IMR-90 (cell line): ENCODE measurements around the gene SPATA31D3. TPM values are rescaled to one million over a fixed set of nuclear protein-coding genes. Genes with fewer than 3 reads are reported as not detected.

Experiments used
- ATAC-seq: fragments of 200-7000 bp; cut with Tn5 transposase; 2 replicates; pipeline ENCODE4 v1.9.1; 2020; ENCODE audit warnings: low read depth, mild to moderate bottlenecking, moderate library complexity
- BruUV-seq: library from RNA; stranded (reverse); fragments of 400-500 nt; replicated peaks from 2 replicates; lab custom pipeline; 2021; lab: Mats Ljungman, UMichigan
- CTCF ChIA-PET: fragments of 300-600 bp; formaldehyde crosslinking; extraction: SDS; loops from one replicate; lab custom pipeline; 2021; ENCODE audit warnings: antibody characterized with exemption; lab: Yijun Ruan, JAX
- POLR2A ChIA-PET: fragments of 300-600 bp; sonication (Branson Sonifier 250); formaldehyde crosslinking; loops from one replicate; lab custom pipeline; 2022; ENCODE audit warnings: antibody characterized with exemption; ENCODE audit not compliant: unreplicated experiment; lab: Charles Lee
- DNase-seq: peaks from one replicate; pipeline ENCODE4 v3.0.0; 2013
- H2AFZ ChIP-seq: replicated peaks from 2 replicates; pipeline ENCODE3; 2013; ENCODE audit warnings: low read length, mild to moderate bottlenecking; ENCODE audit not compliant: poor library complexity
- H2AK5ac ChIP-seq: 2 replicates; pipeline ENCODE4 v1.6.1; 2013; ENCODE audit warnings: low read depth, low read length, inconsistent platforms
- H2AK9ac ChIP-seq: replicated peaks from 2 replicates; pipeline ENCODE3; 2013; ENCODE audit warnings: mild to moderate bottlenecking, low read depth, low read length, moderate library complexity; ENCODE audit not compliant: poor library complexity
- H2BK120ac ChIP-seq: 2 replicates; pipeline ENCODE4 v1.6.1; 2013; ENCODE audit warnings: low read depth, low read length, inconsistent platforms
- H2BK15ac ChIP-seq: 3 replicates; pipeline ENCODE4 v1.6.1; 2013; ENCODE audit warnings: low read depth, low read length, inconsistent platforms
- H2BK20ac ChIP-seq: 2 replicates; pipeline ENCODE4 v1.6.1; 2013; ENCODE audit warnings: low read depth, mild to moderate bottlenecking, inconsistent platforms, low read length, moderate library complexity
- H2BK5ac ChIP-seq: 2 replicates; pipeline ENCODE4 v1.6.1; 2013; ENCODE audit warnings: mild to moderate bottlenecking, low read depth, low read length, inconsistent platforms; ENCODE audit not compliant: poor library complexity, severe bottlenecking
- H3K14ac ChIP-seq: replicated peaks from 2 replicates; pipeline ENCODE4 v1.6.1; 2013; ENCODE audit warnings: low read depth, low read length, inconsistent platforms
- H3K18ac ChIP-seq: 2 replicates; pipeline ENCODE4 v1.6.1; 2013; ENCODE audit warnings: low read depth, low read length, control low read depth
- H3K23ac ChIP-seq: 2 replicates; pipeline ENCODE4 v1.6.1; 2013; ENCODE audit warnings: low read depth, low read length, inconsistent platforms
- H3K27ac ChIP-seq: 2 replicates; pipeline ENCODE4 v1.5.1; 2013; ENCODE audit warnings: mild to moderate bottlenecking, control low read depth, low read length; ENCODE audit not compliant: insufficient read depth
- H3K27me3 ChIP-seq: 2 replicates; pipeline ENCODE4 v1.6.1; 2013; ENCODE audit warnings: low read length; ENCODE audit not compliant: control insufficient read depth, insufficient read depth
- H3K36me3 ChIP-seq: 2 replicates; pipeline ENCODE4 v1.6.1; 2013; ENCODE audit warnings: low read length, mixed read lengths; ENCODE audit not compliant: control insufficient read depth, insufficient read depth
- H3K4ac ChIP-seq: 2 replicates; pipeline ENCODE4 v1.6.1; 2013; ENCODE audit warnings: low read depth, low read length, inconsistent platforms
- H3K4me1 ChIP-seq: 2 replicates; pipeline ENCODE4 v1.6.1; 2013; ENCODE audit warnings: low read length, mixed read lengths; ENCODE audit not compliant: control insufficient read depth, insufficient read depth
- H3K4me2 ChIP-seq: 2 replicates; pipeline ENCODE4 v1.6.1; 2013; ENCODE audit warnings: low read depth, mild to moderate bottlenecking, control low read depth, low read length, moderate library complexity
- H3K4me3 ChIP-seq: 2 replicates; pipeline ENCODE4 v1.5.1; 2013; ENCODE audit warnings: low read depth, mild to moderate bottlenecking, control low read depth, low read length, moderate library complexity; ENCODE audit not compliant: insufficient read depth
- H3K56ac ChIP-seq: 2 replicates; pipeline ENCODE4 v1.6.1; 2013; ENCODE audit warnings: low read length, inconsistent platforms; ENCODE audit not compliant: insufficient read depth; ENCODE audit errors: extremely low read depth
- H3K79me1 ChIP-seq, 2 experiments: 2 replicates each; pipeline ENCODE4 v1.6.1; 2013; ENCODE audit warnings: low read length in 2 of 2, inconsistent platforms in 1 of 2, low read depth in 1 of 2
- H3K9ac ChIP-seq: 2 replicates; pipeline ENCODE4 v1.6.1; 2013; ENCODE audit warnings: low read depth, low read length, control low read depth
- H3K9me1 ChIP-seq: 2 replicates; pipeline ENCODE4 v1.6.1; 2013; ENCODE audit warnings: low read length, inconsistent platforms; ENCODE audit not compliant: insufficient read depth
- H3K9me3 ChIP-seq: 2 replicates; pipeline ENCODE4 v1.6.1; 2013; ENCODE audit warnings: low read length; ENCODE audit not compliant: control insufficient read depth, insufficient read depth
- H4K20me1 ChIP-seq: 2 replicates; pipeline ENCODE4 v1.6.1; 2013; ENCODE audit warnings: low read length, inconsistent platforms; ENCODE audit not compliant: insufficient read depth
- H4K5ac ChIP-seq: 2 replicates; pipeline ENCODE4 v1.6.1; 2013; ENCODE audit warnings: mild to moderate bottlenecking, low read depth, low read length, control low read depth
- H4K8ac ChIP-seq, 2 experiments: 2 replicates each; pipeline ENCODE4 v1.6.1; 2013; ENCODE audit warnings: low read depth in 2 of 2, low read length in 2 of 2, control low read depth in 1 of 2, inconsistent platforms in 1 of 2
- H4K91ac ChIP-seq: 2 replicates; pipeline ENCODE4 v1.6.1; 2013; ENCODE audit warnings: low read depth, low read length, inconsistent platforms; ENCODE audit not compliant: insufficient read depth
- BHLHE40 ChIP-seq: fragments of 150-350 bp; IDR thresholded peaks from 2 replicates; pipeline ENCODE4 v1.6.1; 2016; ENCODE audit warnings: mild to moderate bottlenecking, low read depth, low read length
- CEBPB ChIP-seq: IDR thresholded peaks from 2 replicates; pipeline ENCODE4 v1.6.1; 2012; ENCODE audit warnings: low read depth, low read length, improper control_type of control experiment
- WGBS, 2 experiments: methylation state at CpG; one replicate each; pipeline versions ENCODE4 v1.1.5 to v1.1.7; 2013; ENCODE audit warnings: missing lambda C conversion rate in 2 of 2; ENCODE audit not compliant: insufficient read length in 1 of 2; ENCODE audit errors: extremely low coverage in 2 of 2; 5-methylcytosine and 5-hydroxymethylcytosine counted together
- dilution Hi-C: fragments of 300-500 bp; cut with HindIII; formaldehyde crosslinking; loops from one replicate; pipeline ENCODE4 v1.14.3; 2018; ENCODE audit warnings: low sequenced_read_pairs; ENCODE audit not compliant: unreplicated experiment
- in situ Hi-C: fragments of 300-500 bp; cut with MboI; formaldehyde crosslinking; loops from 3 replicates; pipeline ENCODE4 v1.14.3; 2019; ENCODE audit warnings: low sequenced_read_pairs, inconsistent platforms, mixed read lengths
- intact Hi-C: fragments of 100-400 bp; cut with micrococcal nuclease; formaldehyde crosslinking; loops from 2 replicates; pipeline ENCODE4 v1.10.0; 2022
- polyA plus RNA-seq, 3 experiments: library from polyadenylated mRNA; depleted of rRNA; stranded (reverse); fragments of >200 nt; gene quantifications; 2 replicates each; pipeline ENCODE4 v1.2.3, GENCODE V29; 2012; ENCODE audit warnings: low replicate concordance in 1 of 3
- total RNA-seq: library from RNA; depleted of rRNA; stranded (reverse); fragments of >200 nt; gene quantifications from 2 replicates; pipeline ENCODE4 v1.2.3, GENCODE V29; 2012

Gene SPATA31D3
- total and polyA plus RNA-seq, 2 of the 4 experiments (the other 2 are of a cell fraction), result not detected

GRCh38 chr9:81906671-81907070 lies 36.6 kb upstream of the SPATA31D3 start:
- H3K18ac ChIP-seq, result no peak overlapping the region
- in situ Hi-C loops (no loop called here), dilution Hi-C loops (no loop called here), intact Hi-C loops (no loop called here)
- no peak overlapping the region for H4K5ac ChIP-seq
- no peak overlapping the region for H2BK120ac ChIP-seq
- H3K23ac ChIP-seq, result no peak overlapping the region
- H3K4me1 ChIP-seq, result no peaks in the 10 kb centered on the region
- H2AFZ ChIP-seq, result no peak overlapping the region
- H3K9me1 ChIP-seq, result no peaks in the 10 kb centered on the region
- no peaks in the 10 kb centered on the region for H4K20me1 ChIP-seq
- H3K79me1 ChIP-seq, result no peaks in the 10 kb centered on the region
- no peak overlapping the region for H3K27ac ChIP-seq
- H3K27me3 ChIP-seq, result no peaks in the 10 kb centered on the region
- CTCF ChIA-PET, result interaction anchor here (0.6 kb wide), 1 partner anchor 218 kb away, joined by 7 read pairs; no protein-coding TSS in a partner anchor
- H3K14ac ChIP-seq, result no peak overlapping the region
- POLR2A ChIA-PET, result no interaction called here
- H4K8ac ChIP-seq, result no peak overlapping the region
- no peak overlapping the region for H3K4ac ChIP-seq
- peak; percentile 65 for DNase-seq
- H2BK15ac ChIP-seq, result no peak overlapping the region
- H2BK20ac ChIP-seq, result no peak overlapping the region
- no peak overlapping the region for H3K4me2 ChIP-seq
- H3K36me3 ChIP-seq, result no peaks in the 10 kb centered on the region
- no peak overlapping the region for H2BK5ac ChIP-seq
- no peak for TF ChIP-seq BHLHE40
- peak; percentile 67 for TF ChIP-seq CEBPB
- no peaks in the 10 kb centered on the region for H3K9me3 ChIP-seq
- H3K9ac ChIP-seq, result no peak overlapping the region
- ATAC-seq, result no peak
- BruUV-seq, result no TSS peak
- no peak overlapping the region for H3K56ac ChIP-seq
- no peak overlapping the region for H3K4me3 ChIP-seq
- WGBS, 2 experiments, result no CpG with 5 or more reads among the region's 3 CpGs
- no peak overlapping the region for H4K91ac ChIP-seq
- H2AK9ac ChIP-seq, result no peak overlapping the region
- no peak overlapping the region for H2AK5ac ChIP-seq
